ENCODE measurements around the gene ADGRV1.

DNA sequence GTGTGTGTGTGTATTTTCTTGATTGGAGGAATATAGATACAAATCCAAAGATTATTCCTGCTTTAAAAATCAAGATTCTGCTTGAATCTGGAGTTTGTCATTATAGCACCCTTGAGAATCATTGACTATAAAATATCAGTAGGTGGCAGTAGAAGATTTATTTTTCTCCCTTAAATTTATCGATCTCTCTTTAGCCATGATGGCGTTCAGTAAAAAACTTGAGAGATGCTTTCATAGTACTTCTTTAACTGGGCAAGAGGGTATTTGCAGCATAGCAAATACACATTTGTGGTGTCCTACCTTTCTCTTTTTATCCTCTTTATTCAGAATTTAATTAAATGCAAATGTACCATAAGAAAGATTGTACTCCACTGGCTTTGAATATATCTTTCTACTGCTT, 307.7 kb downstream of the ADGRV1 start:
- TF ChIP-seq, protein P1, sequence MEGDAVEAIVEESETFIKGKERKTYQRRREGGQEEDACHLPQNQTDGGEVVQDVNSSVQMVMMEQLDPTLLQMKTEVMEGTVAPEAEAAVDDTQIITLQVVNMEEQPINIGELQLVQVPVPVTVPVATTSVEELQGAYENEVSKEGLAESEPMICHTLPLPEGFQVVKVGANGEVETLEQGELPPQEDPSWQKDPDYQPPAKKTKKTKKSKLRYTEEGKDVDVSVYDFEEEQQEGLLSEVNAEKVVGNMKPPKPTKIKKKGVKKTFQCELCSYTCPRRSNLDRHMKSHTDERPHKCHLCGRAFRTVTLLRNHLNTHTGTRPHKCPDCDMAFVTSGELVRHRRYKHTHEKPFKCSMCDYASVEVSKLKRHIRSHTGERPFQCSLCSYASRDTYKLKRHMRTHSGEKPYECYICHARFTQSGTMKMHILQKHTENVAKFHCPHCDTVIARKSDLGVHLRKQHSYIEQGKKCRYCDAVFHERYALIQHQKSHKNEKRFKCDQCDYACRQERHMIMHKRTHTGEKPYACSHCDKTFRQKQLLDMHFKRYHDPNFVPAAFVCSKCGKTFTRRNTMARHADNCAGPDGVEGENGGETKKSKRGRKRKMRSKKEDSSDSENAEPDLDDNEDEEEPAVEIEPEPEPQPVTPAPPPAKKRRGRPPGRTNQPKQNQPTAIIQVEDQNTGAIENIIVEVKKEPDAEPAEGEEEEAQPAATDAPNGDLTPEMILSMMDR (IDR thresholded peaks at IDR 0.05; ENCODE audit: low read depth, low read length): no peak
- TF ChIP-seq MYC (IDR thresholded peaks at IDR 0.05; ENCODE audit: low read depth, low read length): no peak

Data from NB4 (cell line).